ENCODE measurements around the gene ATP8B3. TPM values are rescaled to one million over a fixed set of nuclear protein-coding genes. Genes with fewer than 3 reads are reported as not detected.
A peak's percentile ranks its signal among the peaks of the same experiment; 100 is the strongest.

ATP8B3 gene
- total and polyA plus RNA-seq, 2 of the 13 experiments (the other 11 are each of a cell fraction or from before 2014, with no cell fraction given) = 2.6 to 5.9 TPM

GRCh38 chr19:1825909-1826556 is 14.0 kb upstream of the ATP8B3 start (continued):
- TF ChIP-seq RFX3 (CRISPR knock-in tag; IDR thresholded peaks at IDR 0.05) (no peak), MNT (IDR thresholded peaks at IDR 0.05) (no peak), WIZ (CRISPR knock-in tag; IDR thresholded peaks at IDR 0.05) (no peak), U2AF2 (IDR thresholded peaks at IDR 0.05; ENCODE audit: low read depth, low read length) (no peak), ZXDC (CRISPR knock-in tag; IDR thresholded peaks at IDR 0.05) (no peak), ZBTB43 (CRISPR knock-in tag; conservative IDR thresholded peaks at IDR 0.05) (no peak), ZNF570 (CRISPR knock-in tag; IDR thresholded peaks at IDR 0.05; ENCODE audit: borderline replicate concordance) (no peak), NFAT5 (CRISPR knock-in tag; IDR thresholded peaks at IDR 0.05) (no peak), FIP1L1 (IDR thresholded peaks at IDR 0.05; ENCODE audit: borderline replicate concordance, insufficient read depth, low read depth, low read length) (no peak), NFE2L2 (IDR thresholded peaks at IDR 0.05; ENCODE audit: low read length) (no peak), JDP2 (CRISPR knock-in tag; IDR thresholded peaks at IDR 0.05; ENCODE audit: borderline replicate concordance) (no peak), TCF12 (IDR thresholded peaks at IDR 0.05) (no peak), TCF12 (CRISPR knock-in tag; IDR thresholded peaks at IDR 0.05) (no peak), ZNF644 (CRISPR knock-in tag; IDR thresholded peaks at IDR 0.05; ENCODE audit: low read depth) (no peak), E2F5 (CRISPR knock-in tag; conservative IDR thresholded peaks at IDR 0.05) (no peak), NCOA2 (CRISPR knock-in tag; IDR thresholded peaks at IDR 0.05) (no peak), ZNF263 (CRISPR knock-in tag; IDR thresholded peaks at IDR 0.05) (peak; percentile 83), ZNF383 (CRISPR knock-in tag; IDR thresholded peaks at IDR 0.05; ENCODE audit: borderline replicate concordance) (no peak), ZNF713 (CRISPR knock-in tag; IDR thresholded peaks at IDR 0.05) (no peak)
